PFSK-1 (cell line): ENCODE results near the gene PLP1.

Experiments used
- POLR2AphosphoS5 ChIP-seq: IDR thresholded peaks from 2 replicates; pipeline ENCODE4 v1.6.1; 2012; ENCODE audit warnings: low read depth, mild to moderate bottlenecking, control low read depth, low read length, moderate library complexity
- REST ChIP-seq, 2 experiments: IDR thresholded peaks; 2 replicates each; pipeline versions ENCODE4 v1.6.1 to v1.8.0; 2011 to 2012; ENCODE audit warnings: low read depth in 2 of 2, low read length in 2 of 2, control low read depth in 1 of 2, inconsistent platforms in 1 of 2, mild to moderate bottlenecking in 1 of 2, moderate library complexity in 1 of 2; ENCODE audit not compliant: insufficient read depth in 1 of 2
- SIN3A ChIP-seq: IDR thresholded peaks from 2 replicates; pipeline ENCODE4 v1.6.1; 2012; ENCODE audit warnings: mild to moderate bottlenecking, low read length, moderate library complexity, borderline replicate concordance; ENCODE audit not compliant: insufficient read depth
- TAF1 ChIP-seq: IDR thresholded peaks from 2 replicates; pipeline ENCODE4 v1.6.1; 2012; ENCODE audit warnings: low read length, control low read depth, borderline replicate concordance; ENCODE audit not compliant: insufficient read depth

GRCh38 chrX:103805860-103806259 is 29.2 kb downstream of the PLP1 start:
- no peak for TF ChIP-seq POLR2AphosphoS5
- no peak for TF ChIP-seq REST (IDR thresholded peaks at IDR 0.05; ENCODE audit: insufficient read depth in 1 of 2, low read depth in 2 of 2, low read length in 2 of 2)
- no peak for TF ChIP-seq SIN3A
- no peak for TF ChIP-seq TAF1
